Mesodermal cell (in vitro differentiated cells): ENCODE data around the gene SRP68.
A peak's percentile ranks its signal among the peaks of the same experiment; 100 is the strongest.

Source experiments
- H3K27ac ChIP-seq: 2 replicates; pipeline ENCODE4 v1.7.0; 2013; ENCODE audit warnings: mild to moderate bottlenecking, low read depth, low read length, moderate library complexity; ENCODE audit not compliant: severe bottlenecking
- H3K36me3 ChIP-seq: 2 replicates; pipeline ENCODE4 v1.7.1; 2013; ENCODE audit warnings: mild to moderate bottlenecking, low read length, moderate library complexity; ENCODE audit not compliant: control insufficient read depth, insufficient read depth
- H3K4me1 ChIP-seq: one replicate; pipeline ENCODE4 v1.7.1; 2013; ENCODE audit warnings: mild to moderate bottlenecking, low read length; ENCODE audit not compliant: insufficient read depth, control insufficient read depth, poor library complexity, severe bottlenecking
- H3K4me3 ChIP-seq: 2 replicates; pipeline ENCODE4 v1.7.0; 2013; ENCODE audit warnings: low read length, control low read depth, mild to moderate bottlenecking; ENCODE audit not compliant: insufficient read depth, poor library complexity, severe bottlenecking; ENCODE audit errors: extremely low read depth
- H3K9me3 ChIP-seq: 2 replicates; pipeline ENCODE4 v1.7.1; 2013; ENCODE audit warnings: mild to moderate bottlenecking, low read length, moderate library complexity; ENCODE audit not compliant: control insufficient read depth
- WGBS, 2 experiments: methylation state at CpG; one replicate each; pipeline ENCODE4 v1.1.5; 2013; ENCODE audit warnings: missing lambda C conversion rate in 2 of 2; ENCODE audit not compliant: insufficient coverage in 2 of 2; 5-methylcytosine and 5-hydroxymethylcytosine counted together

The SRP68 gene

DNA sequence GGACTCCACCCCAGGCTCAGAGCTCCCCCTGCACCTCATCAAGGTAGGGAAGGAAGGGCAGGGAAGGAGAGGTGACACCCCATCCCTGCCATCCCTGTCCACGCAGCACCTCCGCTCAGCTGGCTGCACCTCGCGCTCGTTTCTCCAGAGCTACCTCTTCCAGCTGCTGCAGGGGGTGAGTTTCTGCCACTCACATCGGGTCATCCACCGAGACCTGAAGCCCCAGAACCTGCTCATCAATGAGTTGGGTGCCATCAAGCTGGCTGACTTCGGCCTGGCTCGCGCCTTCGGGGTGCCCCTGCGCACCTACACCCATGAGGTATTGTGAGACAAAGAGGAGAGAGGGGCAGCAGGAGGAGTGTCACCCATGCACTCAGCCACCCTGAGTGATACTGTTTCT lies 70.2 kb downstream of the SRP68 start:
- Histone ChIP-seq H3K4me1 (peaks cover 23% of the 10 kb centered on the region), H3K36me3 (no peaks in the 10 kb centered on the region), H3K27ac (no peak overlapping the region), H3K9me3 (no peaks in the 10 kb centered on the region), H3K4me3 (no peak overlapping the region)
- WGBS, 2 experiments: 96 to 98% methylated on average over 10 to 12 of the region's 12 CpGs

DNA sequence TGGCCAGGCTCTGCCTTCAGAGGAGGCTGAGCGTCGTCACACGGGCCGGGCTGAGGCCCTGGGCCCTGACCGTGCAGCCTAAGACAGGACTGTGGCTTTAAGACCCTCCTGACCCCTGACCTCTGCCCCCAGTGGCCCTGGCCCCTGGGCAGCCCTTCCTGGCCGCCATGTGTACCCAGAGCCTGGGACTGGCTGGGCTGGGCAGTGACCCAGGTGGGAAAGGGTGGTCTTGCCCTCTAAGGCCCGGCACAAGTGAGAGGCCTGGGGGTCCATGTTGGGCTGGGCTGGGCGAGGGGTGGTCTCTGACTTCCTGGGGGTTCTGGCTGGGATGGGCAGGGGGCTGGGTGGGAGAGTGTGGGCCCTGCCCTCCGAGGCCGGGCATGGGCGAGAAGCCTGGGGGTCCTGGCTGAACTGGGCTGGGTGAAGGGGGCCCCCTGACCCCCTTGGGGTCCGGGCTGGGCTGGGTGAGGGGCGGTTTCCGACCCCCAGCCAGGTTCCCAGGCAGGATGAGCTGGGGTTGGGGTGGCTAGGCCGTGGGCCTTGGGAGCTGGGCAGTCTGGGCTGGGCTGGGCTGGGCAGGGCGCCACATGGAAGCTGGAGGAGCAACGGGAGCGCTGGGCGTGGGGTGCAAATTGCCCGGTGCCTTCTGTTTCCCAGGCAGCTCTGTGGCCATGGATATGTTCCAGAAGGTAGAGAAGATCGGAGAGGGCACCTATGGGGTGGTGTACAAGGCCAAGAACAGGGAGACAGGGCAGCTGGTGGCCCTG lies 71.4 kb downstream of the SRP68 start, which contains the start of gene CDK3:
Gene CDK3 (plus strand): TSS at position 101 of the 767 bp plus-strand sequence. CDS start 571 bp downstream, at position 672.
- no peak within 1 kb of the TSS for H3K27ac ChIP-seq
- H3K36me3 ChIP-seq: no peaks in the 10 kb centered on the region
- H3K4me1 ChIP-seq: peaks cover 29% of the 10 kb centered on the region
- no peak within 1 kb of the TSS for H3K4me3 ChIP-seq
- WGBS, 2 experiments: 80 to 86% methylated on average over 11 to 14 of the region's 21 CpGs
- H3K9me3 ChIP-seq: no peaks in the 10 kb centered on the region

DNA sequence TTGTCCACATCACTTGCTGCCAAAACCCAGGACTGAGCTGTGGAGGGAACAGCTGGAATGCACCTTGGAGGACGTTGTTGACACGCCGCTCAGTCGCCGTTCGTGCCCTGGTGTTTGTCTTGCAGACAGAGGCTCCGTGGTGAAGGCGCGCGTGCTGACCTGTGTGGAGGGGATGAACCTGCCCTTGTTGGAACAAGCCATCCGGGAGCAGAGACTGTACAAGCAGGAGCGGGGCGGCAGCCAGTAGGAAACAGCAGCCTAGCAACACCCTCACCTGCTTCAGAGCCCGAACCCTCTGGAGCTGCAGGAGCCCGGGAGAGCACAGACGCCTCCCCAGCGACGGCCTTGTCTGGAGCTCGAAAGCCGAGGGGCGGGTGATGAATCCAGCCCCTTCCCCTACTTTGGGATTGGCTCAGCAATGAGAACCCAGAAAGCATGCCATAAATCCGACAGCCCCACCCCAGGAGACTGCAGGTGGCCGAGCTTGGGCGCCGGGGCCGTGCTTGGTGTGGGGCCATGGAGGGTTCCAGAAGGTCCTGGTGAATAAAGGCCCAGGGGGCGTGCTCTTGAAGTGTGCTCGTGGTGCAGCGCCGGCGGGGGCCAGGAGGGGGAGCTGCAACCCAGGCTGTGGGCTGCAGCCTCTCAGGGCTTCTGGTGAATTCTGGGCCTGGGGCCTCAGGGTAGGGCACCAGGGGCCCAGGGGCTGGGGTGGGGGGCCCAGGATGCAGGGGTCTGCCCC lies 72.1 kb downstream of the SRP68 start:
- peaks cover 28% of the 10 kb centered on the region for H3K4me1 ChIP-seq
- H3K36me3 ChIP-seq: peaks cover 5% of the 10 kb centered on the region
- no peaks in the 10 kb centered on the region for H3K9me3 ChIP-seq
- 73 to 79% methylated on average over 23 to 29 of the region's 31 CpGs for WGBS, 2 experiments
- H3K27ac ChIP-seq: no peak overlapping the region
- no peak overlapping the region for H3K4me3 ChIP-seq

DNA sequence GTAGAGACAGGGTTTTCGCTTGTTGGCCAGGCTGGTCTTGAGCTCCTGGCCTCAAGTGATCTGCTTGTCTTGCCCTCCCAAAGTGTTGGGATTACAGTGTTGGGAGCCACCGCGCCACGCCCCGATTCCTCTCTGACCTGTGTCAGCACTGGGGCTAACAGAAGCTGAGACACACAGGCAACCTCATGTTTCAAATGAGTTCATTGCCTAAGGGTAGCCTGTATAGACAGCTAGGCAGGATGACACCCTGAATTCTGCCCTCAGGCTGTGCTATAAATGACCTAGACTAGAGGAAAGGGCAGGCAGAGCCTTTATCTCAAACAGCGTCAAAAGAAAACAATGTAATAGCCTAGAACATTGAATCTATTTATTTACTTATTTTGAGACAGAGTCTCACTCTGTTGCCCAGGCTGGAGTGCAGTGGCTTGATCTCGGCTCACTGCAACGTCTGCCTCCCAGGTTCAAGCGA lies 74.0 kb downstream of the SRP68 start:
- no peak overlapping the region for H3K4me3 ChIP-seq
- H3K4me1 ChIP-seq: peaks cover 20% of the 10 kb centered on the region
- no peaks in the 10 kb centered on the region for H3K9me3 ChIP-seq
- peaks cover 5% of the 10 kb centered on the region for H3K36me3 ChIP-seq
- H3K27ac ChIP-seq: no peak overlapping the region
- 93 to 99% methylated on average over 8 of the region's 9 CpGs for WGBS, 2 experiments

DNA sequence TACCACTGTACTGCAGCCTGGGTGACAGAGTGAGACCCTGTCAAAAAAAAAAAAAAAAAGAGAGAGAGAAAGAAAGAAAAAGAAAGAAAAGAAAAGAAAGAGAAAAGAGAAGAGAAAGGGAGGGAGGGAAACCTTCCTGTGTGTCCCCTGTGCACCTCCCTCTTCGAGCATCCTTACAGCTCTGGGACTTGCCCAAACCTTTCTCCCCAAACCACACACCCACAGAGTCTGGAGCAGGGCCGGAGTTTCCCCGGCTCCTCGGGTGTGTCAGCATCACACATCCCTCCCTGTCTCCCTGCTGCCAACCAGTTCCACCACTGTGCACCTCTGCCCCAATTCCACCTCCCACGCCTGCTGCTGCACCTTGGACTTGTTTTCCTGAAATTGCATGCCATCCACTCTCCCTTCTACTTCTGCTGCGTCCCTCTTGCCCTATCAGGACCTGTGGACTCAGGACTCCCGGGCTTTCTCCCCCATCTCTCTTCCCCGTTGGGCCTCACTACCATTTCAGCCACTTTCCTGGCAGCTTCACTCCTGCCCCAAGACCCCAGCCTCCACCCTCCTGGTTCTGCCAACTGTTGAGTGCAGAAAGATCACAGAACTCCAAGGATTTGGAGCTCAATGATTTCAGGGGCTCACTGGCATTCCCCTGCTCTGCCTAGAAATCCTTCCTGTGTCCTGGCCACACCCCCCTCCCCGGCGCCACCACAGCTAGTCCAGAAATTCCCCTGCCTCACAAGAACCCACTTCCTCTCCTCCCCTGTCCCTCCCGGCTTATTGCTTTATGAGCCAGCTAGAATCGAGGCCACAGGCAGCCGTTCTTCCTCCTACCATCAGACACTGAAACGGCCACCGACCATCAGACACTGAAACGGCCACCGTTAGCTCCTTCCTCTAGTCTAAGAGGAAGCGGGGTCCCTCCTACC lies 75.4 kb downstream of the SRP68 start:
- Histone ChIP-seq H3K4me3 (no peak overlapping the region), H3K4me1 (peaks cover 20% of the 10 kb centered on the region), H3K27ac (peak overlapping the region; percentile 50), H3K9me3 (no peaks in the 10 kb centered on the region), H3K36me3 (peaks cover 8% of the 10 kb centered on the region)
- WGBS, 2 experiments: 75 to 82% methylated on average over 16 of the region's 18 CpGs

DNA sequence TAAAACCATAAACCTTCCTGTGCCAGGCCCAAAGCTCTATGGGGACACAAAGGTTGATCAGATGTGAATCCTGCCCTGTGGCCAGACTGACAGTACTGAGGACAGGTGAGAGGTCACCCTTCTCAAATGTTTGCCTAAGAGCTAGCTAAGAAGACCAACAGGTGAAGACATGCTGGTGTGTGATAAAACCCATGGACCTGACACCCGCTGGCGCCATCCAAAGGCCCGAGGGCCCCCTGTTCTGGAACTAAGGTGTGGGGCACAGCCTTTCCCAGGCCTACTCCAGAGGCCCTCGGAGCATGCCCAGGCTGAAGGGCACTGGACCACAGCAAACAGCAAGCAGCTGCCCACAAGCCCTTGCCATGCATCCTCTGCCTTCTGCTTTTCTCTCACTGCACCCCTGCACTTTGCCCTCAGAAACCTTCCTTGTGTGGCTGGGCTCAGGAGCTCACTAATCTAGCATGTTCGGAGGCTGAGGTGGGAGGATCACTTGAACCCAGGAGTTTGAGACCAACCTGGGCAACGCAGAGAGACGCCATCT lies 76.9 kb downstream of the SRP68 start:
- Histone ChIP-seq H3K36me3 (peaks cover 8% of the 10 kb centered on the region), H3K27ac (no peak overlapping the region), H3K4me1 (peaks cover 20% of the 10 kb centered on the region), H3K4me3 (no peak overlapping the region), H3K9me3 (no peaks in the 10 kb centered on the region)
- 93 to 94% methylated on average over 6 to 7 of the region's 7 CpGs for WGBS, 2 experiments

DNA sequence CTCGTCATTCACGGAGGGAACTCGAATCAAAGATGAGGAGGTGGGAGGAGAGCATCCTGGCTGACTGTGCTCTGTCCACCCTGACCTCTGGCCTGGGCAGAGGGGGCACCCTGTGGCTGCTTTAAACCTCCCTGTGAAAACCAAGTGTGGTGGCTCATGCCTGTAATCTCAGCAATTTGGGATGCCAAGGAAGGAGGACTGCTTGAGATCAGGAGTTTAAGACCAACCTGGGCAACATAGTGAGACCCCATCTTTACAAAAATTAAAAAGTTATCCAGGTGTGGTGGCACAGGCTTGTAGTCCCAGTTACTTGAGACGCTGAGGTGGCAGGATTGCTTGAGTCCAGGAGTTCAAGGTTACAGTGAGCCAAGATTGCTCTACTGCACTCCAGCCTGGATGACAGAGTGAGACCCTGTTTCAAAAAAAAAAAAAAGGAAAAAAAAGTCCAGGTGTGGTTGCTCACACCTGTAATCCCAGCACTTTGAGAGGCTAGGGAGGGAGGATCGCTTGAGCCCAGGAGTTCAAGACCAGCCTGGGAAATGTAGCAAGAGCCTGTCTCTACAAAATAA lies 77.4 kb downstream of the SRP68 start:
- WGBS, 2 experiments: 96 to 100% methylated on average over 1 to 4 of the region's 5 CpGs

DNA sequence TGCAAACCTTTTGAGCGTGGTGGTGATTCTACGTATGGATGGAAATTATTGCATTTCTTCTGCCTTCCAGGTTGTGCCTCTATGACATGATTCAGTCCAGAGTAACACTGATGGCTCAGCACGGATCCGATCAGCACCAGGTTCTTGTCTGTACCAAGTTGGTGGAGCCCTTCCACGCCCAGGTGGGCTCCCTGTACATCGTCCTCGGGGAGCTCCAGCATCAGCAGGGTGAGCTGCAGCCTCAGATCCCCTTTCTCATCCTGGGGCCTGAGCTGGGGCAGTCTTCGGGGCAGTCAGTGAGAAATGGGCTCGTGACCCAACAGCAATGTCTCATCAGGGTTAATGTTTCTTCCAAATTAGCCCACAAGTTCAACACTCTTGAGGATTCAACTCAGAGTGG lies 80.9 kb downstream of the SRP68 start:
- 82 to 87% methylated on average over 9 of the region's 9 CpGs for WGBS, 2 experiments
- Histone ChIP-seq H3K36me3 (peaks cover 8% of the 10 kb centered on the region), H3K4me1 (no peaks in the 10 kb centered on the region), H3K27ac (no peak overlapping the region), H3K9me3 (no peaks in the 10 kb centered on the region), H3K4me3 (no peak overlapping the region)

More for the DNA sequence above, 77.4 kb downstream of the SRP68 start:
- Histone ChIP-seq H3K4me1 (peaks cover 20% of the 10 kb centered on the region), H3K4me3 (no peak overlapping the region), H3K36me3 (peaks cover 8% of the 10 kb centered on the region), H3K9me3 (no peaks in the 10 kb centered on the region), H3K27ac (no peak overlapping the region)
